Tibial nerve (tissue), 4 donors: ENCODE data around the gene SLC4A7.

Source experiments
- CTCF ChIP-seq, 5 experiments: fragments of 200-600 bp in 3 of 5; fragments of 450-650 bp in 2 of 5; sonication (generic) in 3 of 5; IDR thresholded peaks; one replicate each; pipeline ENCODE4 v1.5.1; 2016 to 2019; ENCODE audit warnings: antibody characterized with exemption in 5 of 5, mild to moderate bottlenecking in 3 of 5, moderate library complexity in 2 of 5
- EP300 ChIP-seq, 2 donors: sonication (generic); formaldehyde crosslinking; IDR thresholded peaks; one replicate each; pipeline ENCODE4 v1.6.1; 2017; ENCODE audit warnings: antibody characterized with exemption in 2 of 2, mild to moderate bottlenecking in 1 of 2
- POLR2A ChIP-seq, 2 donors: fragments of 450-650 bp; IDR thresholded peaks; one replicate each; pipeline ENCODE4 v1.6.1; 2017; ENCODE audit warnings: antibody characterized with exemption in 2 of 2, mild to moderate bottlenecking in 2 of 2, moderate library complexity in 2 of 2

DNA sequence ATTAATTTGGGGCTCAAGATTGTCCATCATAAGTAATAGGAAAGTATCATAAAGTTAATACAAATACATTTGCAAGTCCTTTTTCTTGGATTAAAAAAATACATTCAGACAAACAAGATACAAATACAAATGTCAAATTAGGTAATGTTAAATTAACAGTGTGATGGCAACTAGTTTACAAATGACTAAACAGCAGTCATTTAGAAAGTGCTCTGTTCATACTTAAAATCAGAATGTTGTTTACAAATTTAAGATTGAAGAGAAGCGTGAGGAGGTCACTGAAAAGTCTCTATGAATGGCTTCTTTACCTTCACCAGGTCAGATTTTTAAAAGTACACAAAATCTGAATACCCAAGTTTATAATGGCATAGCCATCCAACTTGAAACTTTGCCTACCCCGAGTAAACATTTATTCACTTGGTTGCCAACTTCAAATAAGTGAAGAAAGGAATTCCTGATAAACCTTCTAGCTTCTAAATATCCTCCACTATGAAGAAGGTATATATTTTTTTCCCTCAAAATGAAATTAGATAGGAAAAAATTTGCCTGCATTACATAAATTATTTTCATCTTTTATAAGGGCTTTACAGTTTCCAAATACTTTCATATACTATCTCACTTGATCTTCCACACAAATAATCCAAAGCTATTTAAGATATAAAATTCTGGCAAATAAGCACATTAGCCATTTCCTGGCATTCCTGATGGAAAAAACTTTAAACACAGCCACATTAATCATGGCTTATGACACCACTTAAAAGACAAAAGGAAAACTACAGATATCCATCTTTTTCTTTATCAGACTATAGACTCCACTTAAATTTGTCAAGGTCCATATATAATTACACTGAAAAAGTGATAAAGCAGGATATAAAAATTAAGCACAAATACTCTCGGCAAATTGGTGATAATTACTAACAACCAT is 103.5 kb downstream of the SLC4A7 start:
- TF ChIP-seq CTCF (IDR thresholded peaks at IDR 0.05) = no peak
- no peak for TF ChIP-seq POLR2A (IDR thresholded peaks at IDR 0.05)
- no peak for TF ChIP-seq EP300 (IDR thresholded peaks at IDR 0.05)
